HG03571 (cell line): ENCODE results near the gene DCAKD.

Source experiments
- ATAC-seq: cut with Tn5 transposase; IDR thresholded peaks from one replicate; pipeline ENCODE4 v1.9.1; 2021; ENCODE audit not compliant: unreplicated experiment

The DCAKD gene

DNA sequence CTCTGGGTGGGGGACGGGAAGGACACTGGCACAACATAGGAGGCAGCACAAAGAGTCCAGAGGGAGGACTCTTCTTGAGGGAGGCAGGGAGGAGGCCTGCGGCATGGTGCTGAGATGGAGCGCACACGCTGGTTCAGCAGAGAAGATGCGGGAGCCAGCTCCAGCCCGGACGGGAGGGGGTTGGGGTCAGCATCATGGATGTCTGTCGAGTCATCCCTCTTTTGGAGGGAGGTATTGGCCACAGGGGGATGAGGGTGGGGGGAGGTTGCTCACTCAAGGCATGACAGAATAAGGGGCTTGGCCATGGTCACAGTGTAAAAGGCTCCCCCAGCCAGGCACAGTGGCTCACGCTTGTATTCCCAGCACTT lies 19.3 kb downstream of the DCAKD start:
- ATAC-seq: no peak

GRCh38 chr17:45031231-45032173 lies 19.9 kb downstream of the DCAKD start:
- no peak for ATAC-seq

DNA sequence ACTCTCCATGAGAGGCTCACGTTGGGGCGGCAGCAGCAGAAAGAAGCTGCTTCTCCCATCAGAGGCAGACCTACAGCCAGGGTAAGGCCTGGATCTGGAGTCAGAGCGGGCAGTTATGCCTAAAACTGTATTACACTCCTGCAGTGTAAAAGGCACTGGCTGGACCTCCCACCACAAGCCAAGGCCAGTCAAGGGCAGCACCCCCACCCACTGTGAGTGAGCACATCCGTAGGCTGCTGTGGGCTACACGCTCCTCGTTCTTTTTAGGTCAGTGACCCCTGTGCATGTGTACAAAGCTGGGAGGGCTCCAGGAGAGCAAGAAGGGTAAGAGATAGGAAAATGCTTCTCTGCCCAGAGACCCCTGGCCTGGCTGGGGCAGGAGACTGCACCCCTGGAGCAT lies 20.7 kb downstream of the DCAKD start:
- ATAC-seq: no peak

GRCh38 chr17:45029758-45030423 lies 21.5 kb downstream of the DCAKD start:
- no peak for ATAC-seq

DNA sequence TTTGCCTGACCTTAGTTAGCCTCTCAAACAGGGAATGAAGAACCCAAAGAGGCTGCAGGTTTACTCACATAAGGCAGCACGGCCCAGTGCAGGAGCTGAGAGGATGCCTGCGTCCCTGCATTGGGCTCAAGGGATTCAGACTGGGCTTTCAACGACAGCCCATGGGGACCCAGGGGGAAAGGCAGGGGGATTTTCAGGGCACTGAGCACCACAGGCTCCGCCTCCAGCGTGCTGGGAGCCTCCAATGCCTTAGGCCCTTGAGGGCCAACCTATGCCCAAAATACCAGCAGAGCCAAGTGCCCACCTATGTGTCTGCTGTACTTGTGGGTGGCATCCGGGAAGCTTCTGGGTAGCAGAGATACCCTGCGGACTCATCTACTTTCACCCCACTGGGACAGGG lies 22.3 kb downstream of the DCAKD start:
- no peak for ATAC-seq

- no peak for ATAC-seq
Observed at GRCh38 chr17:45022655-45023339, 28.6 kb downstream of the DCAKD start.

DNA sequence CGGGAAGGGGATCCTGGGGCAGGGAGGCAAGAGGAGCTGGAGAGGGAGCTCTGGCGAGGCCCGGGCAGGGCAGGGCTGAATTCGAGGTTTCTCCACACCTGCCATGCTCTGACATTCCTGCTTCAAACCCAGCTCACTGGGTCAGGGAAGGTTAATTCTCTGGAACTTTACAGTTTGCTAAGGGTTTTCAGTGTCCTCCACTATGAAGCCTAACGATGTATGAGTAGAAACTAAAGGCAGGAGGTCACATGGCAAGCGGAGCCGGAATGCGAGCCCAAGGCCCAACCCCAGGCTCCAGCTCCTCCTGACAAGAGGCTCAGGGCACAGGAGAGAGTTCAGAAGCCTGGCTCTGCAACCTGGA lies 29.2 kb downstream of the DCAKD start:
- no peak for ATAC-seq

- no peak for ATAC-seq
Observed at GRCh38 chr17:45021607-45022287, 29.7 kb downstream of the DCAKD start.

- ATAC-seq: no peak
Observed at GRCh38 chr17:45020354-45021138, 30.9 kb downstream of the DCAKD start.

DNA sequence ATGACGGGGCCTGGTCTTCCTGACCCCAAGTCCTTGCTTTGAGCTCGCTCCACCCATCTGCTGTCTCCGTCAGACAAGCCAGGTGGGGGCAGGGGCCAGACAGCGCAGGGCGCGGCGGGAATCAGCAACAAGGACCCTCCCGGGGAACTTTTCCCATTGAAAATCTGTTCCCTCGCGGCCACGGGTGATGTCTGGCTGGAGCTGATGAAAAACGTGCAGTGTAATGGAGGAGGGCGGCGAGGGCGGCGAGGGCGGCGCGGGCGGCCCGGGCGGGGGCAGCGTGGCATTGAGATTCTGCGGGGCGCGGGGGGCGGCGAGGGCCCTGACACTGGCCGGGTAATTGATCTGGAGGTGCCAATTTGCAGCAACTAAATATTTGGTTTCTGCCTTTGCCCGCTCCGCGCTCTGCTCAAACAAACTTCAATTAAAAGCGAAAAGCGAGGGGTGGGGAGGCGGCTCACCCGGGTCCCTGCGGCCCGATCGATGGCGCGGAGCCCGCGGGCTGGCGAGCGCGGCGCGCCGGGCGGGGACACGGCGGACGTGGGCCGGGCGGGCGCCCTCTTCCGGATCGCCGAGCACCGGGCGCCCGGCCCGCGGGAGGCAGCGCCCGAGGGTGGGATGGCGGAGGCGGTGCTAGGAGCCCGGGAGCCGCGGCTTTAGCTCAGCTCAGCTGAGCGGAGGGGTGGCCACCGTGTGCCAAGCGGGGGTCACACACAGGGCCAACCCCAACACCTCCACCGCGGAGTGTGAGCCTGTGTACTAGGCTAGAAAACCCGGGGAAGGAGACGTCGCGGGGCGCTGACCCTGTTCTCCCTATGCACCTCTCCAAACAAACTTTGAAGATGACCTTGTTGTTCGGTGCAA lies 32.4 kb downstream of the DCAKD start:
- ATAC-seq: no peak

- ATAC-seq: no peak
Observed at GRCh38 chr17:45018514-45018847, 33.0 kb downstream of the DCAKD start.

DNA sequence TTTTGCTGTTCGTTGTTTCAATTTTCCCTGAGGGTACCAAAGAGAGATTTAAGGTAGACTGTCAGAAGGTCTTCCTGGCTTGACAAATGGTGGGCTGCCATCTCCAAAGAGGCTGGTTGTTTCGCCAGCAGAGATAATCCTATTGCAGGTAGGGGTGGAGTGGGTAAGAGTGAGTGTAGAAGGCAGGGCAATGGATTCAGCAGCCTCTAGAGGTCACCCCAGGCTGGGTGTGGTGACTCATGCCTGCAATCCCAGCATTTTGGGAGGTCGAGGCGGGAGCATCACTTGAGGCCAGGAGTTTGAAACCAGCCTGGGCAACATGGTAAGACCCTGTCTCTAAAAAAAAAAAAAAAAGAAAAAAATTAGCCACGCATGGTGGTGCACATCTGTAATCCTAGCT lies 34.6 kb downstream of the DCAKD start:
- ATAC-seq: no peak

GRCh38 chr17:45016237-45016636 lies 35.2 kb downstream of the DCAKD start:
- no peak for ATAC-seq

DNA sequence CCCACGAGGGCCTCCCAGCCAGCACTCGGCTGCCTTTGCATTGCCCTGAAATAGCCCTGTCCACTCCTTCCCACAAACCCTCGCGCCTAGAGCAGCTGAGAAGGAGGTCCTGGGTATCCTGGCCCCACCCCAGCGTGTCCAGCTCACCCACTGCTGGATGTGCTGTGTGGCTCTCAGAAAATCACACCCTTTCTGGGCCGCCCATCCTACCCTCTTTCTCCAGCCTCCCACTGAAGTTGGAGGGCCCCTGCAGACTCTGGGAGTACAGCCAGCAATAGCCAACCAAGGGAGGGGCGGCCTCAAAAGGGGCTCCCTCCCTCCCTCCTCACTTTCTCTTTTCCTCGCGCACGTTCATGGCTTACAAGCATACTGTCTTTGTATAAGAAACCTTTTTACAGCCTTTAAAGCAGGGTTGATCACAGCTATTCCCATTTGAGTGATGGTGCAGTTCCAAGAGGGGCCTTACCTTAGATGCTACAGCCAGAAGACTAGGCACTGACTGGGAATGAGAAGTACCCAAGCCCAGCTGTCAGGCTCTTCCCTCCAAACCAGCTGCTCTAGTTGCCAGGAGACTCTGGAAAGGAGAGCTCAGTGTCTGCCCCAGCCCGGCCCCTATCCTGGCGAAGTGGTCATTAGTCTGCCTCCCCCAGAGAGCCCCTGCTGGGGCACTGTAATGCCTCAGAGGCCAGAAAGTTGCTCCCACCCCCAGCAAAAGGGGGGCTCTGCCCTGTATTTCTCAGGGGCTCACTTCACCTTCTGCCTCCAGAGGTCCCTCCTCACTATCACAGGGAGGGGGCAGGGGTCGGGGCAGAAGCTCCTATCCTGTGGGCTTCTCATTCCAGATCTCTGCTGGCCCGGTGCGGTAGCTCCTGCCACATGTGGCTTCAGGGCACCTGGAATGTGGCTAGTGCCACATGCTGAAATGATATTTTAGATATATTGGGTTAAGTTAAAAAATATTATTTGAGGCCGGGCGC lies 38.1 kb downstream of the DCAKD start:
- no peak for ATAC-seq

- ATAC-seq: no peak
Observed at GRCh38 chr17:45011767-45012166, 39.7 kb downstream of the DCAKD start.

DNA sequence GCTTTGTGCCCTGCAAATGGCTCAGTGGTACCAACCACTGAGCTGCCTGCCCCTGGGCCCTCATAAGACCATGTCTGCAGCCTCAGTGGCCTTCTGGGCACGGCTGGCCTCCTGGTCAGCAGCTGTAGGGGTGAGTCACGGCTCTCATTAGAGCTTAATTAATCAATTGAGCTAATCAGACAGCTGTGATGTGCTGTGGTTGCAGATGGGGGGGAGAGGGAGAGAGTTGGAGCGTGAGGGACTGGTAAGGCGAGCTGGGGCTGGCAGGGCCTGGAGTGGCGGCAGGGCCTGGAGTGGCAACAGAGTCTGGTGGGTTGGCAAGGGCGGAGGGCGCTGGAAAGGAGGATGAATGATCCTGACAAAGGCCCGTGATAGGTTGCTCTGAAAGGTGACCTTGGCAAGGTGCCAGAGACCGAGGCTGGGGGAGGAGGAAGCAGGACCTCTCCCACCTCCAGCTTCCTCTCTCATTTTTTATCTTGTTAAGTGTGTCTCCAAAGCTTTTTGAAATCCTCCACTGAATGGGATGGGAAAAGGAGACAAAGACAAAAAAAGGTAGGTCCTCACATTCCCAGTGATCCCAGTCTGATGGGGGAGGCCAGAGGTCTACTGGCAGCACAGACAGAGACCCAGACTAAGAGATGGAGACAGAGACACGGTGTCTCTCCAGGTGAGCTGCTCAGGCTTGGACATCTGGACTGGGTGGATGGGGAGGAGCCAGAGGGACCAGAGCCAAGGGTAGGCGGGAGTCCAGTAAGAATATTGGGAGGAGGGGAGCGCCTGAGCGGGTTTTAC lies 41.6 kb downstream of the DCAKD start:
- no peak for ATAC-seq

GRCh38 chr17:45008216-45008615 lies 43.2 kb downstream of the DCAKD start:
- ATAC-seq: no peak
